Neural cell (in vitro differentiated cells): ENCODE results near the gene HUWE1.

Source experiments
- POLR2AphosphoS5 ChIP-seq: IDR thresholded peaks from 2 replicates; pipeline ENCODE4 v1.6.1; 2012
- TF ChIP-seq, protein P1 (sequence below): fragments of 450-650 bp; IDR thresholded peaks from 2 replicates; pipeline ENCODE4 v1.5.1; 2014; ENCODE audit warnings: antibody characterized with exemption, mild to moderate bottlenecking, moderate library complexity; ENCODE audit not compliant: poor library complexity, severe bottlenecking

DNA sequence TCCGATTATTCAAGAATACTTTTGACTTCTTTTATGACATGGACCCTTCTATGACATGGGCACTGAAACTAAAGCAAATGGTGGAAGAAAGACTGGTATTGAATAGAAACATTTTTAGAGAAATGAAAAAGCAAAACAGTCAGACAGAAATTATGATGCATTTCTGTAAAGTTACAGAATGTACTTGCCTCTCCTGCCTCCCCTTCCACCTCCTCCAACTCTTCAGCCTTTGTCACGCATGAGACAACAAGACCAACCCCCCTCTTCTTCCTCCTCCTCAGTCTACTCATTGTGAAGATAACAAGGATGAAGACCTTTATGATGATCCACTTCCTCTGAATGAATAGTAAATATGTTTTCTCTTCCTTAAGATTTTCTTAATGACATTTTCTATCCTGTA, 46.3 kb upstream of the HUWE1 start:
- TF ChIP-seq, protein P1, sequence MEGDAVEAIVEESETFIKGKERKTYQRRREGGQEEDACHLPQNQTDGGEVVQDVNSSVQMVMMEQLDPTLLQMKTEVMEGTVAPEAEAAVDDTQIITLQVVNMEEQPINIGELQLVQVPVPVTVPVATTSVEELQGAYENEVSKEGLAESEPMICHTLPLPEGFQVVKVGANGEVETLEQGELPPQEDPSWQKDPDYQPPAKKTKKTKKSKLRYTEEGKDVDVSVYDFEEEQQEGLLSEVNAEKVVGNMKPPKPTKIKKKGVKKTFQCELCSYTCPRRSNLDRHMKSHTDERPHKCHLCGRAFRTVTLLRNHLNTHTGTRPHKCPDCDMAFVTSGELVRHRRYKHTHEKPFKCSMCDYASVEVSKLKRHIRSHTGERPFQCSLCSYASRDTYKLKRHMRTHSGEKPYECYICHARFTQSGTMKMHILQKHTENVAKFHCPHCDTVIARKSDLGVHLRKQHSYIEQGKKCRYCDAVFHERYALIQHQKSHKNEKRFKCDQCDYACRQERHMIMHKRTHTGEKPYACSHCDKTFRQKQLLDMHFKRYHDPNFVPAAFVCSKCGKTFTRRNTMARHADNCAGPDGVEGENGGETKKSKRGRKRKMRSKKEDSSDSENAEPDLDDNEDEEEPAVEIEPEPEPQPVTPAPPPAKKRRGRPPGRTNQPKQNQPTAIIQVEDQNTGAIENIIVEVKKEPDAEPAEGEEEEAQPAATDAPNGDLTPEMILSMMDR: no peak
- TF ChIP-seq POLR2AphosphoS5: no peak
